Psoas muscle (tissue), 8 donors: ENCODE results near the gene WWOX. TPM values are rescaled to one million over a fixed set of nuclear protein-coding genes. Genes with fewer than 3 reads are reported as not detected.

Experiments used
- ATAC-seq, 4 donors: fragments of 200-7000 bp; cut with Tn5 transposase; one replicate each; pipeline ENCODE4 v1.9.1; 2020; ENCODE audit warnings: moderate library complexity in 3 of 4, mild to moderate bottlenecking in 2 of 4
- DNase-seq, 2 donors: peaks; one replicate each; pipeline ENCODE4 v3.0.0-alpha.2; 2020
- H3K27ac ChIP-seq: fragments of 200-600 bp; one replicate; pipeline ENCODE4 v1.8.0; 2022
- H3K27me3 ChIP-seq, 3 donors: fragments of 200-600 bp in 1 of 3; one replicate each; pipeline versions ENCODE4 v1.6.1 to v1.8.0; 2013 to 2022; ENCODE audit warnings: low read length in 2 of 3, mild to moderate bottlenecking in 2 of 3, moderate library complexity in 1 of 3; ENCODE audit not compliant: insufficient read depth in 3 of 3
- H3K36me3 ChIP-seq, 2 donors: fragments of 200-600 bp in 1 of 2; one replicate each; pipeline versions ENCODE4 v1.6.1 to v1.8.0; 2013 to 2022; ENCODE audit warnings: low read depth in 1 of 2, mild to moderate bottlenecking in 1 of 2, moderate library complexity in 1 of 2; ENCODE audit not compliant: insufficient read depth in 1 of 2
- H3K4me1 ChIP-seq: fragments of 200-600 bp; one replicate; pipeline ENCODE4 v1.8.0; 2022
- H3K4me3 ChIP-seq: fragments of 200-600 bp; one replicate; pipeline ENCODE4 v1.8.0; 2022; ENCODE audit warnings: mild to moderate bottlenecking
- H3K9me3 ChIP-seq: fragments of 200-600 bp; one replicate; pipeline ENCODE4 v1.8.0; 2022
- WGBS, 3 donors: extraction: QIAGEN DNeasy Blood & Tissue Kit; methylation state at CpG; one replicate each; pipeline versions ENCODE4 v1.1.6 to v1.1.7; 2013; 5-methylcytosine and 5-hydroxymethylcytosine counted together
- intact Hi-C, 2 donors: fragments of 100-400 bp; cut with DNase I; formaldehyde crosslinking; loops; one replicate each; pipeline versions ENCODE4 v1.11.0 to v1.14.2; 2022
- polyA plus RNA-seq, 3 donors: library from polyadenylated mRNA; stranded (reverse); fragments of 200-250 nt; gene quantifications; one replicate each; pipeline ENCODE4 v1.2.3, GENCODE V29; 2013
- total RNA-seq, 4 donors: library from RNA; stranded (reverse); fragmentation: NEBNext Ultra II Directional in 2 of 4; extraction: Animal tissue kit (Norgen Biotek cat#: 25700) in 2 of 4; gene quantifications; one replicate each; pipeline versions ENCODE4 v1.2.1 to v1.2.4, GENCODE V29; 2021 to 2023
- TF ChIP-seq, protein P1 (sequence below): fragments of 200-600 bp; IDR thresholded peaks from one replicate; pipeline ENCODE4 v1.8.0; 2022; ENCODE audit warnings: antibody characterized with exemption
- donor health status: healthy with polysubstance abuse.
- donor health status: DM: no; HTN: no; CAD: no; lungs with moderate emphysema.
- donor health status: Bipolar disorder and iron deficiency.
- donor health status: healthy.
- donor health status: DM: yes; HTN: yes; CAD: no.
- donor health status: DM: no; HTN: no; CAD: no.
- donor health status: DM: no; HTN: no; CAD: no.
- donor health status: DM: yes; HTN: yes; CAD: no.

WWOX gene
- total and polyA plus RNA-seq, 7 donors, result 3.1 to 6.6 (median 5.0) TPM

DNA sequence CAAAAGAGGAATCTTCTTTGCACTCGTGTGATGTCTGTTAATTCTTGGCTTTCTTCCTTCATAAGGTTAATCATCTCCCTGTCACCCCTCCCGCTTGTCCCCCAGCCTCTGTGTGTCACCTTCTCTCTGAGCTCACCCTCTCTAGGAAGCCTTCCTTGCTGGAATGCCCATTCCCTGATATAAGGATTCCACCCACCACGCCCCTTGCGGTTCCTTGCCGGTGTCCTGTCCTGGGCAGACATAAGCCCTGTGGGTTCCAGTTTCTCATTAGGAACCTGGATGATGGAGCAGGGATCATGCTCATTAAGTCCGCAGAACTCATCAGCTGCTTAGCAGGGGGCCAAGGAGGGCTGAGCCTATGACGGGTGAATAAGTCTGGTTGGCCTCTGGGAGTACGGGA lies 941.8 kb downstream of the WWOX start:
- H3K4me3 ChIP-seq, result no peak overlapping the region
- H3K9me3 ChIP-seq, result no peaks in the 10 kb centered on the region
- 90 to 94% (median 94%) methylated on average over 8 of the region's 8 CpGs for WGBS, 3 donors
- intact Hi-C loops, result loop anchor here in 1 of 2 donors (10.0 kb wide), 1 partner anchor 536 kb away; no protein-coding TSS in a partner anchor
- TF ChIP-seq, protein P1, sequence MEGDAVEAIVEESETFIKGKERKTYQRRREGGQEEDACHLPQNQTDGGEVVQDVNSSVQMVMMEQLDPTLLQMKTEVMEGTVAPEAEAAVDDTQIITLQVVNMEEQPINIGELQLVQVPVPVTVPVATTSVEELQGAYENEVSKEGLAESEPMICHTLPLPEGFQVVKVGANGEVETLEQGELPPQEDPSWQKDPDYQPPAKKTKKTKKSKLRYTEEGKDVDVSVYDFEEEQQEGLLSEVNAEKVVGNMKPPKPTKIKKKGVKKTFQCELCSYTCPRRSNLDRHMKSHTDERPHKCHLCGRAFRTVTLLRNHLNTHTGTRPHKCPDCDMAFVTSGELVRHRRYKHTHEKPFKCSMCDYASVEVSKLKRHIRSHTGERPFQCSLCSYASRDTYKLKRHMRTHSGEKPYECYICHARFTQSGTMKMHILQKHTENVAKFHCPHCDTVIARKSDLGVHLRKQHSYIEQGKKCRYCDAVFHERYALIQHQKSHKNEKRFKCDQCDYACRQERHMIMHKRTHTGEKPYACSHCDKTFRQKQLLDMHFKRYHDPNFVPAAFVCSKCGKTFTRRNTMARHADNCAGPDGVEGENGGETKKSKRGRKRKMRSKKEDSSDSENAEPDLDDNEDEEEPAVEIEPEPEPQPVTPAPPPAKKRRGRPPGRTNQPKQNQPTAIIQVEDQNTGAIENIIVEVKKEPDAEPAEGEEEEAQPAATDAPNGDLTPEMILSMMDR, result no peak
- no peaks in the 10 kb centered on the region for H3K4me1 ChIP-seq
- no peak for ATAC-seq
- DNase-seq, result no peak
- peaks cover 0 to 3% (median 0%) of the 10 kb centered on the region in 3 donors for H3K27me3 ChIP-seq
- H3K36me3 ChIP-seq, result no peaks in the 10 kb centered on the region
- H3K27ac ChIP-seq, result no peak overlapping the region

DNA sequence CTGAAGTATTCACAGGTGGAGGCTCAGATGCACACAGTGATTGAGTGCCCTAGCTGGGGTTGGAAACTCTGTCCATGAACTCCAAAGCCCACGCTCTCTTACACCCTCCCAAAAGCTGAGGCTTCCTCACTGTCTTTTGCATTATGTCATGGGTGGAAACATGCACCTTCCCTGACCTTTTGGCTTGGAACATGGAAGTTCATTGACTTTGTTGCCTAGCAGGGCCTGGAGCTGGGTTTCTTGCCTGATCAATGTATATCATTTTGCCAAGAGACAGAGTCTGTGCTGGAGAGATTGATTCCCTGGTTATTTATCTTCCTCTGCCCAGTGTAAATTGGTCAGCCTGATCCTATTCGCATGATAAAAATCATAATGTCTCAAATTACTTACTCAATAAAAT lies 942.7 kb downstream of the WWOX start:
- DNase-seq (no peak), ATAC-seq (no peak)
- no peaks in the 10 kb centered on the region for H3K36me3 ChIP-seq
- peaks cover 0 to 3% (median 0%) of the 10 kb centered on the region in 3 donors for H3K27me3 ChIP-seq
- intact Hi-C loops, result loop anchor here in 1 of 2 donors (10.0 kb wide), 1 partner anchor 537 kb away; no protein-coding TSS in a partner anchor
- no peaks in the 10 kb centered on the region for H3K4me1 ChIP-seq
- TF ChIP-seq, protein P1, result no peak
- no peaks in the 10 kb centered on the region for H3K9me3 ChIP-seq
- WGBS, 3 donors, result 94 to 99% (median 97%) methylated on average over 2 of the region's 2 CpGs
- no peak overlapping the region for H3K27ac ChIP-seq
- H3K4me3 ChIP-seq, result no peak overlapping the region

DNA sequence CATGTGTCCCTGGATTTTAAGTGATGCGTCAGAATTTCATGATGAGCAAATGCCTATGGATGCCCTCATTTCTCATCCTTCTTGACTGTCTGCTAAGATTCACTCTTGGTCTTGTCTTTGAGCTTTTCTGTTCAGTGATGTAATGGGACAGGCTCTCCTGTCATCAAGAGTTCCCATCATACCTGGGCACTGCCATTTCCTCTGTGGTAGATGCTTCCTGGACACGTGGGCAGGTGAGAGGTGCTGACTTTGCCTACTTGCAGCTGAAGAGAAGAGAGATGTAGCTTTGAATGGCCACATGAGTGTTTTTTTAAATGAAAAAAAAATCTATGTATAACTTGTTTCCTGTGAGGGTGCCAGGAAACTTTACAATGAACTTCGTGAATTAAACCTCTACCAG lies 943.4 kb downstream of the WWOX start:
- ATAC-seq, result no peak
- no peak overlapping the region for H3K27ac ChIP-seq
- H3K27me3 ChIP-seq, result peaks cover 0 to 3% (median 0%) of the 10 kb centered on the region in 3 donors
- no peak overlapping the region for H3K4me3 ChIP-seq
- intact Hi-C loops, result loop anchor here in 1 of 2 donors (10.0 kb wide), 1 partner anchor 538 kb away; no protein-coding TSS in a partner anchor
- no peaks in the 10 kb centered on the region for H3K9me3 ChIP-seq
- no peaks in the 10 kb centered on the region for H3K4me1 ChIP-seq
- TF ChIP-seq, protein P1, result no peak
- 60 to 82% (median 72%) methylated on average over 3 of the region's 3 CpGs for WGBS, 3 donors
- H3K36me3 ChIP-seq, result no peaks in the 10 kb centered on the region
- DNase-seq, result no peak

DNA sequence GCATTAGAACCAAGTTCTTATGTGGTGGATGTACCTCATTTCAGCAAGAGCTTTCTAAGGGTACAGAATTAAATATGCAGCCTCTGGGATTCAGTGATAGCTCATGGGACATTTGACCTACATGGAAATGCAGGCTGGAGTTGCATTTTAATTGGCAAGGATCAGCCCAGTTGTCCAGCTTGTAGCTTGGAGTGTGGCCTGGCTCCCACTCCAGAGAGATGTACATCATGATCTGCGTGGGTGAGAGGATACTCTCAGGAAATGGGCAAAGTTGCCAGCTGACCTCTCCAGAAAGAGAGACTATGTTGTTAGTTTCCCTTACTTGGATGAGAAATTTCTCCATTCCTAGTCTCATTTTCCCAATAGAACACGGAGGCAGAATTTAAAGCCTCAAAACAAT lies 945.7 kb downstream of the WWOX start:
- H3K36me3 ChIP-seq, result no peaks in the 10 kb centered on the region
- TF ChIP-seq, protein P1, result no peak
- no peak for DNase-seq
- no peaks in the 10 kb centered on the region for H3K9me3 ChIP-seq
- H3K27me3 ChIP-seq, result peaks cover 0 to 3% (median 0%) of the 10 kb centered on the region in 3 donors
- 37 to 64% (median 49%) methylated on average over 2 of the region's 2 CpGs for WGBS, 3 donors
- H3K4me3 ChIP-seq, result no peak overlapping the region
- no peak overlapping the region for H3K27ac ChIP-seq
- intact Hi-C loops, result loop anchor here in 1 of 2 donors (10.0 kb wide), 1 partner anchor 540 kb away; no protein-coding TSS in a partner anchor
- no peaks in the 10 kb centered on the region for H3K4me1 ChIP-seq
- no peak for ATAC-seq

DNA sequence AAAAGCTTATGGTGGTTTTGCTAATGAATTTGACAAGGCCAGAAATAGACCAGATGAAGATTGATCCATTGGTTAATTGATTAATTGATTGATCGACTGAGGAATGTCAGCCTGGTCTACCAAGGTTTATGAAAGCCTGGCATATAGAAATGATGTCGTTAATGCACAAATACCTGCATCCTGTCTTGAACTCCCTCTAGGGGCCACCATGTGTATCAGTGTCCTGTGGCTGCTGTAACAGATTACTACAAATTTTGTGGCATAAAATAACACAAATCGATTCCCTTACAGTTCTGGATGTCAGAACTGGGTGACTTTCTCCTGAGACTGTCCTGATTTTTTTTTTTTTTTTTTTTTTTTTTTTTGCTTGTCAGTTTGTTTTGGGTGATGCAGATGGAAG lies 947.9 kb downstream of the WWOX start:
- ATAC-seq (no peak), DNase-seq (no peak)
- no peaks in the 10 kb centered on the region for H3K4me1 ChIP-seq
- no peaks in the 10 kb centered on the region for H3K36me3 ChIP-seq
- 58 to 63% (median 63%) methylated on average over 3 of the region's 3 CpGs for WGBS, 3 donors
- intact Hi-C loops, result loop anchor here in 1 of 2 donors (10.0 kb wide), 1 partner anchor 543 kb away; no protein-coding TSS in a partner anchor
- H3K27me3 ChIP-seq, result peaks cover 0 to 3% (median 0%) of the 10 kb centered on the region in 3 donors
- no peak overlapping the region for H3K27ac ChIP-seq
- H3K9me3 ChIP-seq, result no peaks in the 10 kb centered on the region
- TF ChIP-seq, protein P1, result peak; percentile 35
- H3K4me3 ChIP-seq, result no peak overlapping the region
